ENCODE results near the gene CUEDC1.

DNA sequence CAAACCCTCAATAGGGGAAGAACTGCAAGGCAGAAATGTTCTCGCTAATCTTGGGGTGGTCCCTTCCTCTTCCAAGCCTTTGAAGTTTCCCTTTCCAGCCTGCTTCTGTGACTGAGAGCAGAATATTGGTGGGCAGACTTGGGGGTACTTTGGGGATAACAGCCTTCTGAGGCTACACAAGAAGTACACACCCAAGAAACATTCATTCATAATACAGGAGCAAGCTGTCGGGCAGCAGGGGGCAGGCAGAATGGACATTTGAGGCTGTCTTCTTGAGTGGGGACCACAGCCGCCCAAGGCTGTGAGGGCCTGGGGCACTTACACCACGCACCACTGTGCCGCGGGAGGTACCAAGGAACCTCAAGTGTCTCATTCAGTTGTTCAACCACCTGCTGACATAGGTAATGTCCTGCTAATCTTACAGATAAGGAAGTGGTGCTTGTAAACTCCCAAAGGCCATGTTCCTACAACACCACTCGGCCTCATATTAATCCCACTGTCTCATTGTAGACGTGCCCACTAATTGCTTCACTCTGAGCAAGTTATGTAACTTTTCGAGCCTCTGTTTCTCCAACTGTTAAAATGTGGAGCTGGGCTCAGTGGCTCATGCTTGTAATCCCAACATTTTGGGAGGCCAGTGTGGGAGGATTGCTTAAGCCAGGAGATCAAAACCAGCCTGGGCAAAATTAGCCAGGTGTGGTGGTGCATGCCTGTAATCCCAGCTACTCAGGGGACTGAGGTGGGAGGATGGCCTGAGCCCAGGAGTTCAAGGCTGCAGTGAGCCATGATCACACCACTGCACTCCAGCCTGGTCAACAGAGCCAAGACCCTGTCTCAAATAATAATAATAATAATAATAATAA is 102.9 kb downstream of the CUEDC1 start:
- TF ChIP-seq, protein P1, sequence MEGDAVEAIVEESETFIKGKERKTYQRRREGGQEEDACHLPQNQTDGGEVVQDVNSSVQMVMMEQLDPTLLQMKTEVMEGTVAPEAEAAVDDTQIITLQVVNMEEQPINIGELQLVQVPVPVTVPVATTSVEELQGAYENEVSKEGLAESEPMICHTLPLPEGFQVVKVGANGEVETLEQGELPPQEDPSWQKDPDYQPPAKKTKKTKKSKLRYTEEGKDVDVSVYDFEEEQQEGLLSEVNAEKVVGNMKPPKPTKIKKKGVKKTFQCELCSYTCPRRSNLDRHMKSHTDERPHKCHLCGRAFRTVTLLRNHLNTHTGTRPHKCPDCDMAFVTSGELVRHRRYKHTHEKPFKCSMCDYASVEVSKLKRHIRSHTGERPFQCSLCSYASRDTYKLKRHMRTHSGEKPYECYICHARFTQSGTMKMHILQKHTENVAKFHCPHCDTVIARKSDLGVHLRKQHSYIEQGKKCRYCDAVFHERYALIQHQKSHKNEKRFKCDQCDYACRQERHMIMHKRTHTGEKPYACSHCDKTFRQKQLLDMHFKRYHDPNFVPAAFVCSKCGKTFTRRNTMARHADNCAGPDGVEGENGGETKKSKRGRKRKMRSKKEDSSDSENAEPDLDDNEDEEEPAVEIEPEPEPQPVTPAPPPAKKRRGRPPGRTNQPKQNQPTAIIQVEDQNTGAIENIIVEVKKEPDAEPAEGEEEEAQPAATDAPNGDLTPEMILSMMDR (conservative IDR thresholded peaks at IDR 0.05; ENCODE audit: low read depth, low read length), result no peak
- no peak for TF ChIP-seq EZH2 (IDR thresholded peaks at IDR 0.05; ENCODE audit: borderline replicate concordance, low read depth, low read length, poor library complexity, severe bottlenecking)
